HG03457 (cell line): ENCODE measurements around the gene MAN1A1.

Experiments used
- ATAC-seq: cut with Tn5 transposase; IDR thresholded peaks from one replicate; pipeline ENCODE4 v1.9.1; 2021; ENCODE audit warnings: moderate number of reproducible peaks; ENCODE audit not compliant: unreplicated experiment

MAN1A1 gene

GRCh38 chr6:119204719-119205118, 144.8 kb downstream of the MAN1A1 start:
- ATAC-seq = no peak

- no peak for ATAC-seq
Observed at GRCh38 chr6:119201480-119201879, 148.1 kb downstream of the MAN1A1 start.

- no peak for ATAC-seq
Observed at GRCh38 chr6:119200512-119201175, 148.9 kb downstream of the MAN1A1 start.

GRCh38 chr6:119197271-119197670, 152.3 kb downstream of the MAN1A1 start:
- ATAC-seq = no peak

- ATAC-seq = no peak
Observed at GRCh38 chr6:119196715-119197114, 152.8 kb downstream of the MAN1A1 start.

- no peak for ATAC-seq
Observed at GRCh38 chr6:119195848-119196247, 153.7 kb downstream of the MAN1A1 start.

GRCh38 chr6:119195204-119195603, 154.4 kb downstream of the MAN1A1 start:
- no peak for ATAC-seq

- no peak for ATAC-seq
Observed at GRCh38 chr6:119193707-119194106, 155.9 kb downstream of the MAN1A1 start.

- ATAC-seq = no peak
Observed at GRCh38 chr6:119192200-119192599, 157.4 kb downstream of the MAN1A1 start.

GRCh38 chr6:119190176-119190575, 159.4 kb downstream of the MAN1A1 start:
- no peak for ATAC-seq

GRCh38 chr6:119189498-119189897, 160.1 kb downstream of the MAN1A1 start:
- ATAC-seq = no peak

GRCh38 chr6:119187596-119187995, 162.0 kb downstream of the MAN1A1 start:
- no peak for ATAC-seq

GRCh38 chr6:119186490-119186889, 163.1 kb downstream of the MAN1A1 start:
- ATAC-seq = no peak

- no peak for ATAC-seq
Observed at GRCh38 chr6:119184008-119184648, 165.4 kb downstream of the MAN1A1 start.

GRCh38 chr6:119183457-119183856, 166.1 kb downstream of the MAN1A1 start:
- no peak for ATAC-seq

GRCh38 chr6:119182875-119183274, 166.7 kb downstream of the MAN1A1 start:
- no peak for ATAC-seq

- no peak for ATAC-seq
Observed at GRCh38 chr6:119182216-119182803, 167.3 kb downstream of the MAN1A1 start.

- no peak for ATAC-seq
Observed at GRCh38 chr6:119181046-119181445, 168.5 kb downstream of the MAN1A1 start.

GRCh38 chr6:119179842-119180241, 169.7 kb downstream of the MAN1A1 start:
- ATAC-seq = no peak

- ATAC-seq = no peak
Observed at GRCh38 chr6:119179062-119179461, 170.5 kb downstream of the MAN1A1 start.

GRCh38 chr6:119176445-119176844, 173.1 kb downstream of the MAN1A1 start:
- ATAC-seq = no peak
